Ishikawa (cell line): ENCODE results near the gene MAGI2.

ENCODE experiments used
- CEBPB ChIP-seq: IDR thresholded peaks from 2 replicates; pipeline ENCODE4 v1.6.1; 2012
- CREB1 ChIP-seq: IDR thresholded peaks from 2 replicates; pipeline ENCODE4 v1.6.1; 2012; ENCODE audit warnings: low read depth
- EGR1 ChIP-seq: IDR thresholded peaks from 2 replicates; pipeline ENCODE4 v1.6.1; 2012
- EP300 ChIP-seq: IDR thresholded peaks from 2 replicates; pipeline ENCODE4 v1.6.1; 2012; ENCODE audit warnings: borderline replicate concordance
- FOXM1 ChIP-seq: IDR thresholded peaks from 2 replicates; pipeline ENCODE4 v1.6.1; 2012; ENCODE audit warnings: low read depth, borderline replicate concordance
- MAX ChIP-seq: IDR thresholded peaks from 2 replicates; pipeline ENCODE4 v1.6.1; 2012
- NFIC ChIP-seq: IDR thresholded peaks from 2 replicates; pipeline ENCODE4 v1.6.1; 2012
- RAD21 ChIP-seq: IDR thresholded peaks from 2 replicates; pipeline ENCODE4 v1.6.1; 2012; ENCODE audit warnings: low read depth
- TAF1 ChIP-seq: IDR thresholded peaks from 2 replicates; pipeline ENCODE4 v1.6.1; 2012; ENCODE audit warnings: low read depth, mild to moderate bottlenecking
- TCF12 ChIP-seq: IDR thresholded peaks from 2 replicates; pipeline ENCODE4 v1.6.1; 2012; ENCODE audit warnings: low read depth
- TEAD4 ChIP-seq: IDR thresholded peaks from 2 replicates; pipeline ENCODE4 v1.6.1; 2012
- YY1 ChIP-seq: IDR thresholded peaks from 2 replicates; pipeline ENCODE4 v1.6.1; 2012; ENCODE audit warnings: low read depth
- ZBTB7A ChIP-seq: IDR thresholded peaks from 2 replicates; pipeline ENCODE4 v1.6.1; 2012; ENCODE audit warnings: low read depth
- TF ChIP-seq, protein P1 (sequence below): IDR thresholded peaks from 2 replicates; pipeline ENCODE4 v1.6.1; 2012
- TF ChIP-seq, protein P2 (sequence below): IDR thresholded peaks from 2 replicates; pipeline ENCODE4 v1.6.1; 2012; ENCODE audit warnings: low read depth, mild to moderate bottlenecking

Gene MAGI2

GRCh38 chr7:78043159-78043558 lies 1410.3 kb downstream of the MAGI2 start:
- no peak for TF ChIP-seq EGR1

GRCh38 chr7:78041423-78041822 lies 1412.0 kb downstream of the MAGI2 start:
- TF ChIP-seq TEAD4 (no peak), ZBTB7A (no peak), FOXM1 (no peak), EGR1 (no peak), NFIC (no peak), TCF12 (no peak), YY1 (no peak), RAD21 (no peak), EP300 (no peak), MAX (no peak), CREB1 (no peak), CEBPB (no peak), TAF1 (no peak)
- TF ChIP-seq, protein P1, sequence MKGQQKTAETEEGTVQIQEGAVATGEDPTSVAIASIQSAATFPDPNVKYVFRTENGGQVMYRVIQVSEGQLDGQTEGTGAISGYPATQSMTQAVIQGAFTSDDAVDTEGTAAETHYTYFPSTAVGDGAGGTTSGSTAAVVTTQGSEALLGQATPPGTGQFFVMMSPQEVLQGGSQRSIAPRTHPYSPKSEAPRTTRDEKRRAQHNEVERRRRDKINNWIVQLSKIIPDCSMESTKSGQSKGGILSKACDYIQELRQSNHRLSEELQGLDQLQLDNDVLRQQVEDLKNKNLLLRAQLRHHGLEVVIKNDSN: no peak
- TF ChIP-seq, protein P2, sequence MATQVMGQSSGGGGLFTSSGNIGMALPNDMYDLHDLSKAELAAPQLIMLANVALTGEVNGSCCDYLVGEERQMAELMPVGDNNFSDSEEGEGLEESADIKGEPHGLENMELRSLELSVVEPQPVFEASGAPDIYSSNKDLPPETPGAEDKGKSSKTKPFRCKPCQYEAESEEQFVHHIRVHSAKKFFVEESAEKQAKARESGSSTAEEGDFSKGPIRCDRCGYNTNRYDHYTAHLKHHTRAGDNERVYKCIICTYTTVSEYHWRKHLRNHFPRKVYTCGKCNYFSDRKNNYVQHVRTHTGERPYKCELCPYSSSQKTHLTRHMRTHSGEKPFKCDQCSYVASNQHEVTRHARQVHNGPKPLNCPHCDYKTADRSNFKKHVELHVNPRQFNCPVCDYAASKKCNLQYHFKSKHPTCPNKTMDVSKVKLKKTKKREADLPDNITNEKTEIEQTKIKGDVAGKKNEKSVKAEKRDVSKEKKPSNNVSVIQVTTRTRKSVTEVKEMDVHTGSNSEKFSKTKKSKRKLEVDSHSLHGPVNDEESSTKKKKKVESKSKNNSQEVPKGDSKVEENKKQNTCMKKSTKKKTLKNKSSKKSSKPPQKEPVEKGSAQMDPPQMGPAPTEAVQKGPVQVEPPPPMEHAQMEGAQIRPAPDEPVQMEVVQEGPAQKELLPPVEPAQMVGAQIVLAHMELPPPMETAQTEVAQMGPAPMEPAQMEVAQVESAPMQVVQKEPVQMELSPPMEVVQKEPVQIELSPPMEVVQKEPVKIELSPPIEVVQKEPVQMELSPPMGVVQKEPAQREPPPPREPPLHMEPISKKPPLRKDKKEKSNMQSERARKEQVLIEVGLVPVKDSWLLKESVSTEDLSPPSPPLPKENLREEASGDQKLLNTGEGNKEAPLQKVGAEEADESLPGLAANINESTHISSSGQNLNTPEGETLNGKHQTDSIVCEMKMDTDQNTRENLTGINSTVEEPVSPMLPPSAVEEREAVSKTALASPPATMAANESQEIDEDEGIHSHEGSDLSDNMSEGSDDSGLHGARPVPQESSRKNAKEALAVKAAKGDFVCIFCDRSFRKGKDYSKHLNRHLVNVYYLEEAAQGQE: no peak

GRCh38 chr7:78039790-78040776 lies 1413.4 kb downstream of the MAGI2 start:
- TF ChIP-seq RAD21 (peak; percentile 40), TAF1 (no peak)

- TF ChIP-seq TEAD4 (no peak), MAX (no peak)
These were observed 1414.9 kb downstream of the MAGI2 start for GRCh38 chr7:78038465-78039080.

GRCh38 chr7:78037603-78038002 lies 1415.9 kb downstream of the MAGI2 start:
- no peak for TF ChIP-seq EP300
- TF ChIP-seq EGR1: no peak

GRCh38 chr7:78033410-78033809 lies 1420.1 kb downstream of the MAGI2 start:
- no peak for TF ChIP-seq CREB1
- TF ChIP-seq YY1: no peak
- TF ChIP-seq EGR1: no peak
- no peak for TF ChIP-seq TEAD4
- no peak for TF ChIP-seq CEBPB
- TF ChIP-seq, protein P2: no peak
- TF ChIP-seq RAD21: no peak
- no peak for TF ChIP-seq MAX
- TF ChIP-seq FOXM1: no peak
- no peak for TF ChIP-seq EP300

DNA sequence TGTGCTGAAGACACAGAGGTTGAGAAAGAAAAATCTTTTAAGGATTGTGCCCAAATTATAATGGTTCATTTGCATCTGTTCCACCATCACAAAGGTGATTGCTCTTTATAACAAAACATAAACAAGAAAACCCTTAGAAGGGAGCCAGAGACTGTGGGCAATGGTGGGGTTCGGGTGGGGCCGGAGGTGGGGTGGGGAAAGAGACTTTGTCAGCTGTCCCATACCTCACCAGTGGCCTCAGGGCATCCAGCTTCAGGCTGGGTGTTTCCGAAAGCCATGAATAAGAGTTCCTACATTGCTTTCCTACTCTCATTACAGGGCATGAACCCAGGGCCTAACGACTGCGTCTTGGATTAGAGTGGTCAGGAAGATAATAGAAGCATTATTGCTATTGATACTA lies 1427.0 kb downstream of the MAGI2 start:
- TF ChIP-seq, protein P2: no peak
- no peak for TF ChIP-seq TEAD4
- TF ChIP-seq, protein P1: no peak
- TF ChIP-seq TAF1: no peak
- TF ChIP-seq TCF12: no peak
- TF ChIP-seq RAD21: no peak
- no peak for TF ChIP-seq YY1
- TF ChIP-seq EP300: no peak
- TF ChIP-seq FOXM1: no peak
- no peak for TF ChIP-seq CEBPB
- TF ChIP-seq ZBTB7A: no peak
- TF ChIP-seq EGR1: no peak
- TF ChIP-seq NFIC: no peak
- TF ChIP-seq MAX: no peak
- no peak for TF ChIP-seq CREB1
